Astrocyte (in vitro differentiated cells and primary cell): ENCODE measurements around the gene ASB5.

Experiments used
- EZH2 ChIP-seq: IDR thresholded peaks from 2 replicates; pipeline ENCODE4 v1.6.1; 2012; ENCODE audit warnings: mild to moderate bottlenecking, low read length, inconsistent platforms; ENCODE audit not compliant: insufficient read depth
- TF ChIP-seq, protein P1 (sequence below): IDR thresholded peaks from 2 replicates; pipeline ENCODE4 v1.5.1; 2011; ENCODE audit warnings: low read depth, mild to moderate bottlenecking, inconsistent platforms, low read length, moderate library complexity; ENCODE audit not compliant: insufficient read depth

DNA sequence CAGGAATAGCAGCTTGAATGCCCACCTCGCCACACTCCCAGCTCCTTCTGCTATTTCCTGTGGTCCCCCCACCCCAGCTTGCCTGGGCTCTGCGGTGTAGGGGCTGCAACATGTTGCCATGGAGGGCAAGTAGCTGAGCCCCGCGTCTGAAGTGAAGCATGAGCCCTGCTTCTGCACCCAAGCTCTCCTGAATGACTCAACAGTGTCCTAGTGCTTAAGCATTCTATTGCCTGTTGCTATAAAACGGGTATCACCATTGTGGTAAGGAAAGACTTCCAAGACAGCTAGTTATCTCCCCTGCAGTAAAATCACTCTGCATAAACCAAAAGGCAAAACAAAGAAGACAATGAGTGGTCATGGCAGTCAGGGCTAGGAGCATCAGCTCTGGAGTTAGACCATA lies 42.3 kb downstream of the ASB5 start:
- TF ChIP-seq, protein P1, sequence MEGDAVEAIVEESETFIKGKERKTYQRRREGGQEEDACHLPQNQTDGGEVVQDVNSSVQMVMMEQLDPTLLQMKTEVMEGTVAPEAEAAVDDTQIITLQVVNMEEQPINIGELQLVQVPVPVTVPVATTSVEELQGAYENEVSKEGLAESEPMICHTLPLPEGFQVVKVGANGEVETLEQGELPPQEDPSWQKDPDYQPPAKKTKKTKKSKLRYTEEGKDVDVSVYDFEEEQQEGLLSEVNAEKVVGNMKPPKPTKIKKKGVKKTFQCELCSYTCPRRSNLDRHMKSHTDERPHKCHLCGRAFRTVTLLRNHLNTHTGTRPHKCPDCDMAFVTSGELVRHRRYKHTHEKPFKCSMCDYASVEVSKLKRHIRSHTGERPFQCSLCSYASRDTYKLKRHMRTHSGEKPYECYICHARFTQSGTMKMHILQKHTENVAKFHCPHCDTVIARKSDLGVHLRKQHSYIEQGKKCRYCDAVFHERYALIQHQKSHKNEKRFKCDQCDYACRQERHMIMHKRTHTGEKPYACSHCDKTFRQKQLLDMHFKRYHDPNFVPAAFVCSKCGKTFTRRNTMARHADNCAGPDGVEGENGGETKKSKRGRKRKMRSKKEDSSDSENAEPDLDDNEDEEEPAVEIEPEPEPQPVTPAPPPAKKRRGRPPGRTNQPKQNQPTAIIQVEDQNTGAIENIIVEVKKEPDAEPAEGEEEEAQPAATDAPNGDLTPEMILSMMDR: no peak
- no peak for TF ChIP-seq EZH2
